RPMI8226 (cell line): Measurements from ENCODE around the gene CCNE1.
"Not testable (repeated sequence)": the region's sequence is repeated elsewhere in the genome, so short reads cannot be mapped to it uniquely, and the experiment has no call there.

ENCODE experiments used
- DNase-seq: peaks from one replicate; pipeline ENCODE4 v3.0.0-alpha.2; 2015

CCNE1 gene

GRCh38 chr19:29789007-29789406 is 22.8 kb upstream of the CCNE1 start:
- DNase-seq = no peak

DNA sequence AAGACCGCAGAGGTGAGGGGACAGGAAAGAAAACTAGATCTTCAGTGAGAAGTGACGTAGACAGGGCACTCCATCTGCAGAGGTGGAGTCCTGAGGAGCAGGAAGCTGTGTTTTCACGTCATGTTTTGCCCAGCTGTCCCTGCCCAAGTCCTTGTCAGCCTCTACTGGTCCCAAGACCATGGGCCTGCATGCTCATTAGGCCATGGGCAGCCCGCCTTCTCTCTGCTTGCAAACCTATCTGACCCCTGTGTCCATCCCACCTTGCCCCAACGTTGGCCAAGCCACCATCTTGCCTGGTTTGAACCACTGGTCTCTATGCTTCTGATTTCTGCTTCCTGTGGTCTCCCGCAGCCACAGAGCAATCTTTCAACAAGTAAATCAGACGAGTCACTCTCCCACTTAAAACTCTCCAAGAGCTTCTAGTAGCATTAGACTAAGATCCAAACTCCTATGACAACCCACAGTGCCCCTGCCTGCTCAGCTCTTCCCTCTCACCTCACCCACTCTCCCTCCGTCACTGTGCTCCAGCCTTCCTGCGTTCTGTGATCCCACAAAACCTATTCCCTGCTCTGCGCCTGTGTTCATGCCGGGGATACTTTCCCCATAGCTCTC is 18.6 kb upstream of the CCNE1 start:
- DNase-seq = no peak

GRCh38 chr19:29794490-29794889 is 17.3 kb upstream of the CCNE1 start:
- not testable (repeated sequence) for DNase-seq

GRCh38 chr19:29795461-29796172 is 16.2 kb upstream of the CCNE1 start:
- DNase-seq = no peak

- DNase-seq = no peak
These were observed 15.6 kb upstream of the CCNE1 start for GRCh38 chr19:29796173-29796573.

- DNase-seq = no peak
These were observed 12.9 kb upstream of the CCNE1 start for GRCh38 chr19:29798774-29799497.

GRCh38 chr19:29800100-29800825 is 11.5 kb upstream of the CCNE1 start:
- DNase-seq = no peak

DNA sequence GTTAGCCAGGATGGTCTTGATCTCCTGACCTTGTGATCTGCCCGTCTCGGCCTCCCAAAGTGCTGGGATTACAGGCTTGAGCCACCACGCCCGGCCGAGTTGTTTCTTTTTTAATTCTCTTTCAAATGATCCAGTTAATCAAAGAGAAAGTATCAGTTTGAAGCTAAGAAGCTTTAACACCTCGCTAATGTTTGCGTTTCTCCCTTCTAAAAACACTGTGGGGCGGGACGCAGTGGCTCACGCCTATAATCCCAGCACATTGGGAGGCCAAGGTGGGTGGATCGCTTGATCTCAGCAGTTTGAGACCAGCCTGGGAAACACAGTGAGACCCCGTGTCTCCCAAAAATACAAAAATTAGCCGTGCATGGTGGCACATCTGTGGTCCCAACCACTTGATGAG is 7.8 kb upstream of the CCNE1 start:
- DNase-seq = not testable (repeated sequence)

DNA sequence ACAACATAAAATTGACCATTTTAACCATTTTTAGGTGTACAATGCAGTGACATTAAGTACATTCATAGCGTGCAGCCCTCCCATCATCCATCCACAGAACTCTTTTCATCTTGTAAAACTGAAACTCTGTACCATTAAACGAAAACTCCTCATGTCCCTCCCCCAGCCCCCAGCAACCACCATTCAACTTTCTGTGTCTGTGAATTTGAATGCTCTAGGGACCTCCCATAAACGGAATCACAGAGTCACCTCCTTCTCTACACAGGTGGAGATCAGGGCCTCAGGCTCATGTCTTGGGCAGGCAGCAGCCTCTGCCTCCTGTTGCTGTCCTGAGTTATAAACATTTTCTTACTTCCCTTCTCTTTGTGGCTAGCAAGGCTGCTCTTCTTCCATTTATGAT is 7.3 kb upstream of the CCNE1 start:
- no peak for DNase-seq

GRCh38 chr19:29805031-29805965 is 6.5 kb upstream of the CCNE1 start:
- DNase-seq = no peak

DNA sequence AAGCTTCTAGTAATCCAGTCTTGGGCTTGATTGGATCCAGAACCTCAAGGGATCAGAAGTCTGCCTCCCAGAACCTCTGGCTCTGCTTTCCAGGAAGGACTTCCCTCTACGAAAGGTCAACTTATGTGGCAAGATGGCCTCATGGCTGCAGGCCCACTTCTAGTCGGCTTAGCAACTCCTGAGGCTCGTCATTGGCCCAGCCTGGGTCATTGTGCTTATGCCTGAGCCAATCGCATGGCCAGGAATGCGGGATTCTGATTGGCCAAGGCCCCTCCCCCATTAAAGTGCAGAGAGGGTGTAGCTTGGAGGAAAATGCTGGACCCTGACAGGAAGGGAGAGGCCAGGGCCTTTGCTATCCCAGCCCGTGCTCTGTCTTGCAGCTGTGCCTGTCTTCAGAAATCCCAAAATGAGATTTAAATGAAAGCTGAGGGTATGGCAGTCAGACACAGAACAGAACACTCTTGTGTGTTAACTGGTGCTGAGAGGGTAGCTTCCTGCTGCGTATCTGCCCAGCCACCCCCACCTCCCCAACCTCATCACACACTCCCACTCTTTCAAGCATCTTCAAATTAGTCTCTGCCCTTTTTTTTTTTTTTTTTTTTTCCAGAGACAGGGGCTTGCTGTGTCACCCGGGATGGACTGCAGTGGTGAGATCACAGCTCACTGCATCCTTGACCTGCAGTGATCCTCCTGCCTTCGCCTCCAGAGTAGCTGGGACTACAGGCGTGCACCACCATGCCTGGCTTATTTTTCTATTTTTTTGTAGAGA is 5.5 kb upstream of the CCNE1 start:
- DNase-seq = no peak

GRCh38 chr19:29807178-29807577 is 4.6 kb upstream of the CCNE1 start:
- no peak for DNase-seq

DNA sequence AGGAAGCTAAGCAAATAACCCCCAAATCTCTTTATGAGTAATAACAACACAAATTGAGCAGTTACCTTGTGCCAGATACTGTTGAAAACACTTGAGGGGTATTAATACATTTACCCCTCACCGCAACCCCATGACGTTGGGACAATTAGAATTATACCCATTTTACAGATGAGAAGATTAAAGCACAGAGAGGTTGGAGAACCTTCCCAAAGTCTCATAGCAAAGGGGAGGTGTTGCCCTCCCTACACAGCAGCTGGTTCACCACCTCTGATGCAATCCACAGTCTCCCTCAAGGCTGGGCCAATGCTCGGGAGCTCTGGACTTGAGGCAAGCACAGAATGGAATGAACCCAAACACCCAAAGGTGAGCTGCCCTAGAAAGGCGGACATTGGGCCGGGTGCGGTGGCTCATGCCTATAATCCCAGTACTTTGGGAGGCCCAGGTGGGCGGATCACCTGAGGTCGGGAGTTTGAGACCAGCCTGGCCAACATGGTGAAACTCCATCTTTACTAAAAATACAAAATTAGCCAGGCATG is 3.9 kb upstream of the CCNE1 start:
- DNase-seq = no peak

- DNase-seq = no peak
These were observed 1.8 kb upstream of the CCNE1 start for GRCh38 chr19:29809795-29810503.

DNA sequence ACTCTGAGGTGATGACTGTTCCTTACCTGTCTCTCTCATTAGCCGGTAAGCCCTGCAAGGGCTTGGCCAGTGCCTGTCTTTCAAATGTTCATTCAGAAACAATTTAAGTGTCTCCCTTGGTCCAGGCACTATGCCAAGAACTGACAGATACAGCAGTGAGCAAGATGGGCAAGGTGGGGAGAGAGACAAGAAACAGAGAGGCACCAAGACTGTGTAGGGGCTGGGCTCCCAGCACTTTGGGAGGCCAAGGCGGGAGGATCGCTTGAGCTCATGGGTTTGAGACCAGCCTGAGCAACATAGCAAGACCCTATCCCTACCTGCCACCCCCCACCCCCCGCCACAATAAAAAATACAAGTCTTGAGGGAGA is 1.3 kb upstream of the CCNE1 start:
- DNase-seq = peak; percentile 76

- peak; percentile 8 for DNase-seq
These were observed 489 bp downstream of the CCNE1 start for GRCh38 chr19:29812080-29812880.

DNA sequence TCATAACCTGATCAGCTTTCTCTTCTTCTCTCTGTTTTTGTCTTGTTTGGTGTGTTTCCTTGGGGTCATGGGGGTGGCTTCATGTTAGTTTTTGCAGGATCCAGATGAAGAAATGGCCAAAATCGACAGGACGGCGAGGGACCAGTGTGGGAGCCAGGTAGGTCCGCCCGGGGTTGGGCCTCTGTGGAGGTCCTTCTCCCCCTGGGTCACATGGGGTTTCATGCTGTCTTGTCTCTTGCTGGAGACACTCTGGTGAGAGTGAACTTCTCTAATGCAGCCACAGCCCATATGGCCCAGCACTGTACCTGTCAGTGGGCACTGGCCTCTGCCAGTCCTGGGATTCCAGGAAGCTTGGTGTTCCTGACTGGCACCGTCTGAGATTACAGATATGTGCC is 1.1 kb downstream of the CCNE1 start:
- DNase-seq = no peak

DNA sequence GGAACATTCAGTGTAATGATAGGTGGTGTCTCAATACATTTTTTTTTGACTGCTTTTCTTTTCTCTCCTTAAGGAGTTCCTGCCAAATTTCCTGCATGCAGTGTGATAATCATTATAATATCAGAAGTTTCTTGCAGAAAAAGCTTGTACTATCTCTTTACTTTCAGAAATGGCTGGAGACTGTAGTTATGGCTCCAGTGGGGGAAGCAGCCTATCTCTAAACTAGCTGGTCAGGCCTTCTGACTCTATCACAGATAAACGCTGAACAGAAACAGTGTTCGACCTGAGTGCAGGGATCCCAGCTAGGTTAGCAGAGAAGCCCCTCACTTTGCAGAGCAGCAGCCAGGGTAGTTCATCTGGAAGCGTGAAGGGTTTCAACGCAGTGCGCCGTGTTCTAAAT is 1.9 kb downstream of the CCNE1 start:
- DNase-seq = no peak

GRCh38 chr19:29815231-29815630 is 3.4 kb downstream of the CCNE1 start:
- DNase-seq = no peak

DNA sequence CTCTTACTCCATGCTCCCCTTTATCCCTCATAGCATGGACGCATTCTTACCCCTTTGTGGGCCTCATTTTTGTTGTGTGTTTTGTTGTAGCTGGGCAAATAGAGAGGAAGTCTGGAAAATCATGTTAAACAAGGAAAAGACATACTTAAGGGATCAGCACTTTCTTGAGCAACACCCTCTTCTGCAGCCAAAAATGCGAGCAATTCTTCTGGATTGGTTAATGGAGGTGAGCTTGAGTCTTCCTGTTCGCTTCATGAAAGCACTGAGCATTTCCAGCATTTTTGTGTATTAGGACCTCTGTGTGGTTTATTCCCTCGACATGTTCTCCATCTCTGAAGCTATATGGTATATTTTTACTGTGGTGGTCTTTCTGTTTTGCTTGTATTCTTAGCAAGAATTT is 5.5 kb downstream of the CCNE1 start:
- no peak for DNase-seq
